ENCODE results near the gene DGKQ. TPM values are rescaled to one million over a fixed set of nuclear protein-coding genes. Genes with fewer than 3 reads are reported as not detected.

Gene DGKQ
- total RNA-seq, 1 donor from 2014 or later = 5.1 TPM

- Histone ChIP-seq H3K27me3 (no peaks in the 10 kb centered on the region), H3K27ac (no peak overlapping the region), H3K4me3 (no peak overlapping the region), H3K36me3 (no peaks in the 10 kb centered on the region), H3K79me2 (ENCODE audit: low read depth) (no peaks in the 10 kb centered on the region), H3K9me3 (ENCODE audit: low read depth) (no peaks in the 10 kb centered on the region), H3F3A (ENCODE audit: low read depth) (no peaks in the 10 kb centered on the region), H3K4me1 (no peaks in the 10 kb centered on the region), H2AFZ (replicated peaks) (no peak overlapping the region), H4K20me1 (ENCODE audit: low read depth) (no peaks in the 10 kb centered on the region), H3K9ac (no peak overlapping the region), H3K4me2 (no peak overlapping the region)
- no peak for DNase-seq (ENCODE audit: low spot score)
- Mint-ChIP-seq H3K27me3 (ENCODE audit: insufficient read depth, low read depth) (peaks cover 3% of the 10 kb centered on the region), H3K4me3 (no peak overlapping the region), H3K36me3 (peaks cover 10% of the 10 kb centered on the region), H3K9me3 (no peaks in the 10 kb centered on the region), H3K27ac (no peak overlapping the region), H3K4me1 (peaks cover 3% of the 10 kb centered on the region)
- TF ChIP-seq EZH2phosphoT487 (IDR thresholded peaks at IDR 0.05) = no peak
- TF ChIP-seq CTCF (IDR thresholded peaks at IDR 0.05) = no peak
- TF ChIP-seq EZH2 (IDR thresholded peaks at IDR 0.05) = no peak
Observed at GRCh38 chr4:959338-960139, 13.8 kb downstream of the DGKQ start.

- H3K36me3 Mint-ChIP-seq = peaks cover 11% of the 10 kb centered on the region
- Histone ChIP-seq H3K36me3 (no peaks in the 10 kb centered on the region), H3K4me2 (no peak overlapping the region), H3K27ac (no peak overlapping the region), H2AFZ (replicated peaks) (no peak overlapping the region), H3K27me3 (no peaks in the 10 kb centered on the region), H3K9me3 (ENCODE audit: low read depth) (no peaks in the 10 kb centered on the region), H4K20me1 (ENCODE audit: low read depth) (no peaks in the 10 kb centered on the region), H3K4me3 (no peak overlapping the region), H3K4me1 (no peaks in the 10 kb centered on the region), H3F3A (ENCODE audit: low read depth) (no peaks in the 10 kb centered on the region), H3K79me2 (ENCODE audit: low read depth) (no peaks in the 10 kb centered on the region), H3K9ac (no peak overlapping the region)
- H3K4me1 Mint-ChIP-seq = peaks cover 3% of the 10 kb centered on the region
- peaks cover 3% of the 10 kb centered on the region for H3K27me3 Mint-ChIP-seq (ENCODE audit: insufficient read depth, low read depth)
- H3K27ac Mint-ChIP-seq = no peak overlapping the region
- DNase-seq (ENCODE audit: low spot score) = no peak
- TF ChIP-seq EZH2 (IDR thresholded peaks at IDR 0.05) (no peak), CTCF (IDR thresholded peaks at IDR 0.05) (no peak), EZH2phosphoT487 (IDR thresholded peaks at IDR 0.05) (no peak)
- no peak overlapping the region for H3K4me3 Mint-ChIP-seq
- H3K9me3 Mint-ChIP-seq = no peaks in the 10 kb centered on the region
Observed at GRCh38 chr4:958696-959337, 14.6 kb downstream of the DGKQ start.

GRCh38 chr4:958314-958665, 15.1 kb downstream of the DGKQ start:
- no peaks in the 10 kb centered on the region for H3K9me3 ChIP-seq (ENCODE audit: low read depth)
- Mint-ChIP-seq H3K36me3 (peaks cover 11% of the 10 kb centered on the region), H3K27me3 (ENCODE audit: insufficient read depth, low read depth) (peaks cover 3% of the 10 kb centered on the region), H3K4me1 (peaks cover 3% of the 10 kb centered on the region), H3K4me3 (no peak overlapping the region), H3K27ac (no peak overlapping the region), H3K9me3 (no peaks in the 10 kb centered on the region)
- DNase-seq (ENCODE audit: low spot score) = no peak
- no peaks in the 10 kb centered on the region for H3K79me2 ChIP-seq (ENCODE audit: low read depth)
- H3K4me1 ChIP-seq = no peaks in the 10 kb centered on the region
- TF ChIP-seq CTCF (IDR thresholded peaks at IDR 0.05) (no peak), EZH2phosphoT487 (IDR thresholded peaks at IDR 0.05) (no peak), EZH2 (IDR thresholded peaks at IDR 0.05) (no peak)
- H3K4me2 ChIP-seq = no peak overlapping the region
- H2AFZ ChIP-seq (replicated peaks) = no peak overlapping the region
- H4K20me1 ChIP-seq (ENCODE audit: low read depth) = no peaks in the 10 kb centered on the region
- no peaks in the 10 kb centered on the region for H3F3A ChIP-seq (ENCODE audit: low read depth)
- no peak overlapping the region for H3K4me3 ChIP-seq
- no peaks in the 10 kb centered on the region for H3K36me3 ChIP-seq
- H3K9ac ChIP-seq = no peak overlapping the region
- H3K27ac ChIP-seq = no peak overlapping the region
- H3K27me3 ChIP-seq = no peaks in the 10 kb centered on the region
